Ishikawa (cell line): ENCODE measurements around the gene PLP2.

Source experiments
- CEBPB ChIP-seq: IDR thresholded peaks from 2 replicates; pipeline ENCODE4 v1.6.1; 2012
- CREB1 ChIP-seq: IDR thresholded peaks from 2 replicates; pipeline ENCODE4 v1.6.1; 2012; ENCODE audit warnings: low read depth
- EGR1 ChIP-seq: IDR thresholded peaks from 2 replicates; pipeline ENCODE4 v1.6.1; 2012
- EP300 ChIP-seq: IDR thresholded peaks from 2 replicates; pipeline ENCODE4 v1.6.1; 2012; ENCODE audit warnings: borderline replicate concordance
- FOXM1 ChIP-seq: IDR thresholded peaks from 2 replicates; pipeline ENCODE4 v1.6.1; 2012; ENCODE audit warnings: low read depth, borderline replicate concordance
- MAX ChIP-seq: IDR thresholded peaks from 2 replicates; pipeline ENCODE4 v1.6.1; 2012
- NFIC ChIP-seq: IDR thresholded peaks from 2 replicates; pipeline ENCODE4 v1.6.1; 2012
- RAD21 ChIP-seq: IDR thresholded peaks from 2 replicates; pipeline ENCODE4 v1.6.1; 2012; ENCODE audit warnings: low read depth
- REST ChIP-seq: IDR thresholded peaks from 2 replicates; pipeline ENCODE4 v1.6.1; 2012; ENCODE audit warnings: low read depth, mild to moderate bottlenecking
- TAF1 ChIP-seq: IDR thresholded peaks from 2 replicates; pipeline ENCODE4 v1.6.1; 2012; ENCODE audit warnings: low read depth, mild to moderate bottlenecking
- TCF12 ChIP-seq: IDR thresholded peaks from 2 replicates; pipeline ENCODE4 v1.6.1; 2012; ENCODE audit warnings: low read depth
- TEAD4 ChIP-seq: IDR thresholded peaks from 2 replicates; pipeline ENCODE4 v1.6.1; 2012
- USF1 ChIP-seq: IDR thresholded peaks from 2 replicates; pipeline ENCODE4 v1.6.1; 2012
- YY1 ChIP-seq: IDR thresholded peaks from 2 replicates; pipeline ENCODE4 v1.6.1; 2012; ENCODE audit warnings: low read depth
- ZBTB7A ChIP-seq: IDR thresholded peaks from 2 replicates; pipeline ENCODE4 v1.6.1; 2012; ENCODE audit warnings: low read depth

PLP2 gene

GRCh38 chrX:49137492-49137891 lies 34.2 kb upstream of the PLP2 start:
- TF ChIP-seq USF1, result no peak

- no peak for TF ChIP-seq FOXM1
- no peak for TF ChIP-seq EGR1
- no peak for TF ChIP-seq YY1
- no peak for TF ChIP-seq TAF1
- no peak for TF ChIP-seq EP300
- TF ChIP-seq MAX, result no peak
- TF ChIP-seq CREB1, result no peak
- no peak for TF ChIP-seq NFIC
- no peak for TF ChIP-seq USF1
- TF ChIP-seq RAD21, result no peak
- no peak for TF ChIP-seq ZBTB7A
- no peak for TF ChIP-seq CEBPB
- TF ChIP-seq TEAD4, result no peak
- no peak for TF ChIP-seq REST
Observed at GRCh38 chrX:49139713-49140112, 32.0 kb upstream of the PLP2 start.

GRCh38 chrX:49142264-49142663 lies 29.4 kb upstream of the PLP2 start:
- TF ChIP-seq RAD21, result peak; percentile 28

- TF ChIP-seq YY1 (no peak), MAX (no peak)
Observed at GRCh38 chrX:49147282-49147681, 24.4 kb upstream of the PLP2 start.

GRCh38 chrX:49147936-49148335 lies 23.8 kb upstream of the PLP2 start:
- TF ChIP-seq YY1 (no peak), EP300 (no peak)

- no peak for TF ChIP-seq REST
- no peak for TF ChIP-seq EP300
- no peak for TF ChIP-seq FOXM1
- no peak for TF ChIP-seq NFIC
- TF ChIP-seq MAX, result no peak
- no peak for TF ChIP-seq USF1
- TF ChIP-seq TEAD4, result no peak
- no peak for TF ChIP-seq TCF12
- TF ChIP-seq RAD21, result no peak
Observed at GRCh38 chrX:49153467-49153866, 18.2 kb upstream of the PLP2 start.

- TF ChIP-seq CEBPB (no peak), USF1 (no peak), REST (no peak), TCF12 (no peak), TEAD4 (no peak), TAF1 (no peak)
Observed at GRCh38 chrX:49155243-49155899, 16.3 kb upstream of the PLP2 start.
